Measurements from ENCODE around the gene STEAP1.
"Not testable (repeated sequence)": the region's sequence is repeated elsewhere in the genome, so short reads cannot be mapped to it uniquely, and the experiment has no call there.

The STEAP1 gene

GRCh38 chr7:90175667-90176066, 21.4 kb downstream of the STEAP1 start:
- no peak for DNase-seq

GRCh38 chr7:90176195-90176594, 21.9 kb downstream of the STEAP1 start:
- no peak for DNase-seq

GRCh38 chr7:90178166-90178565, 23.9 kb downstream of the STEAP1 start:
- no peak for DNase-seq

- DNase-seq = no peak
These were observed 24.5 kb downstream of the STEAP1 start for GRCh38 chr7:90178679-90179278.

- no peak for DNase-seq
These were observed 25.8 kb downstream of the STEAP1 start for GRCh38 chr7:90180011-90180585.

- no peak for DNase-seq
These were observed 26.4 kb downstream of the STEAP1 start for GRCh38 chr7:90180649-90181048.

GRCh38 chr7:90181485-90181884, 27.2 kb downstream of the STEAP1 start:
- DNase-seq = no peak

GRCh38 chr7:90186290-90186689, 32.0 kb downstream of the STEAP1 start:
- not testable (repeated sequence) for DNase-seq

GRCh38 chr7:90187507-90188050, 33.3 kb downstream of the STEAP1 start:
- no peak for DNase-seq

- DNase-seq = no peak
These were observed 34.0 kb downstream of the STEAP1 start for GRCh38 chr7:90188281-90188680.

- DNase-seq = no peak
These were observed 36.7 kb downstream of the STEAP1 start for GRCh38 chr7:90190995-90191394.

GRCh38 chr7:90191648-90192047, 37.4 kb downstream of the STEAP1 start:
- no peak for DNase-seq

- DNase-seq = no peak
These were observed 38.8 kb downstream of the STEAP1 start for GRCh38 chr7:90192876-90193750.

GRCh38 chr7:90194911-90195809, 40.9 kb downstream of the STEAP1 start:
- DNase-seq = no peak

GRCh38 chr7:90201500-90202195, 47.4 kb downstream of the STEAP1 start:
- no peak for DNase-seq

GRCh38 chr7:90207956-90208355, 53.7 kb downstream of the STEAP1 start:
- DNase-seq = no peak

- no peak for DNase-seq
These were observed 55.5 kb downstream of the STEAP1 start for GRCh38 chr7:90209776-90210175.

GRCh38 chr7:90210475-90210874, 56.2 kb downstream of the STEAP1 start:
- DNase-seq = no peak

- no peak for DNase-seq
These were observed 56.7 kb downstream of the STEAP1 start for GRCh38 chr7:90210981-90211380.

GRCh38 chr7:90211391-90212148, 57.3 kb downstream of the STEAP1 start, which contains the start of gene STEAP2:
STEAP2 (plus strand) TSS chr7:90211740; CDS start chr7:90225083, 13,343 bp downstream.
- peak; percentile 0 for DNase-seq

- no peak for DNase-seq
These were observed 57.9 kb downstream of the STEAP1 start for GRCh38 chr7:90212149-90212495.

All from T-helper 9 cell (primary cell).